Hepatocyte (in vitro differentiated cells): Measurements from ENCODE around the gene CHRNB1. TPM values are rescaled to one million over a fixed set of nuclear protein-coding genes. Genes with fewer than 3 reads are reported as not detected.

ENCODE experiments used
- DNase-seq: peaks from one replicate; pipeline ENCODE4 v3.0.0-alpha.2; 2016; ENCODE audit warnings: low spot score
- H2AFZ ChIP-seq: fragments of 200-600 bp; sonication (generic); 2 replicates; pipeline ENCODE4 v1.6.0; 2016; ENCODE audit warnings: antibody characterized with exemption, mild to moderate bottlenecking
- H3K27ac ChIP-seq: fragments of 200-600 bp; sonication (generic); 2 replicates; pipeline ENCODE4 v1.5.1; 2016; ENCODE audit warnings: mild to moderate bottlenecking
- H3K27me3 ChIP-seq: fragments of 200-600 bp; sonication (generic); 2 replicates; pipeline ENCODE4 v1.6.1; 2016
- H3K36me3 ChIP-seq: fragments of 200-600 bp; sonication (generic); replicated peaks from 2 replicates; pipeline ENCODE4 v1.5.1; 2016; ENCODE audit warnings: low read depth; ENCODE audit not compliant: insufficient read depth
- H3K4me1 ChIP-seq: fragments of 200-600 bp; sonication (generic); 2 replicates; pipeline ENCODE4 v1.5.1; 2016; ENCODE audit warnings: mild to moderate bottlenecking, moderate library complexity; ENCODE audit not compliant: insufficient read depth
- H3K4me2 ChIP-seq: fragments of 200-600 bp; sonication (generic); 2 replicates; pipeline ENCODE4 v1.6.0; 2016
- H3K4me3 ChIP-seq: fragments of 200-600 bp; sonication (generic); 2 replicates; pipeline ENCODE4 v1.5.1; 2016; ENCODE audit warnings: mild to moderate bottlenecking
- H3K79me2 ChIP-seq: fragments of 200-600 bp; sonication (generic); 2 replicates; pipeline ENCODE4 v1.6.0; 2017; ENCODE audit warnings: mild to moderate bottlenecking
- H3K9me2 ChIP-seq: fragments of 200-600 bp; sonication (generic); replicated peaks from 2 replicates; pipeline ENCODE4 v1.6.0; 2017; ENCODE audit warnings: mild to moderate bottlenecking; ENCODE audit not compliant: insufficient read depth
- H3K9me3 ChIP-seq: fragments of 200-600 bp; sonication (generic); 2 replicates; pipeline ENCODE4 v1.5.1; 2016; ENCODE audit warnings: low read depth, mild to moderate bottlenecking
- H4K20me1 ChIP-seq: fragments of 200-600 bp; sonication (generic); 2 replicates; pipeline ENCODE4 v1.6.0; 2016; ENCODE audit warnings: mild to moderate bottlenecking; ENCODE audit not compliant: insufficient read depth, poor library complexity, severe bottlenecking
- CTCF ChIP-seq: fragments of 200-600 bp; sonication (generic); IDR thresholded peaks from 2 replicates; pipeline ENCODE4 v1.5.1; 2016; ENCODE audit warnings: antibody characterized with exemption, mild to moderate bottlenecking; ENCODE audit not compliant: poor library complexity
- EZH2 ChIP-seq: fragments of 200-600 bp; sonication (generic); IDR thresholded peaks from 2 replicates; pipeline ENCODE4 v1.6.1; 2016; ENCODE audit warnings: antibody characterized with exemption, mild to moderate bottlenecking, borderline replicate concordance
- EZH2phosphoT487 ChIP-seq: fragments of 200-600 bp; sonication (generic); IDR thresholded peaks from one replicate; pipeline ENCODE4 v1.6.1; 2018; ENCODE audit warnings: antibody characterized with exemption, mild to moderate bottlenecking, low read depth, moderate library complexity; ENCODE audit not compliant: unreplicated experiment, severe bottlenecking
- WGBS: methylation state at CpG from one replicate; pipeline ENCODE4 v1.1.6; 2016; ENCODE audit warnings: low lambda C conversion rate; ENCODE audit errors: missing lambda C conversion rate; 5-methylcytosine and 5-hydroxymethylcytosine counted together
- polyA plus RNA-seq: library from polyadenylated mRNA; unstranded; fragments of >200 nt; fragmentation: Nextera tagmentation; extraction: Ambion mirVana; gene quantifications from 2 replicates; pipeline ENCODE4 v1.2.1, GENCODE V29; 2016
- total RNA-seq: library from RNA; depleted of rRNA; stranded (reverse); fragments of >200 nt; gene quantifications from 2 replicates; pipeline ENCODE4 v1.2.3, GENCODE V29; 2014

CHRNB1 gene
- total and polyA plus RNA-seq, 2 experiments from 2014 or later: 10.9 to 17.5 TPM

GRCh38 chr17:7466639-7467341 is 21.9 kb downstream of the CHRNB1 start:
- Histone ChIP-seq H2AFZ (no peak overlapping the region), H3K4me3 (no peak overlapping the region), H3K27me3 (no peaks in the 10 kb centered on the region), H3K4me1 (no peaks in the 10 kb centered on the region), H3K4me2 (no peak overlapping the region), H3K79me2 (peaks cover 57% of the 10 kb centered on the region), H4K20me1 (peaks cover 51% of the 10 kb centered on the region), H3K9me3 (no peaks in the 10 kb centered on the region), H3K36me3 (no peaks in the 10 kb centered on the region), H3K9me2 (no peaks in the 10 kb centered on the region), H3K27ac (no peak overlapping the region)
- 91% methylated on average over 13 of the region's 16 CpGs for WGBS
- no peak for DNase-seq
- TF ChIP-seq EZH2phosphoT487: no peak
- no peak for TF ChIP-seq CTCF
- TF ChIP-seq EZH2: no peak

- no peak for DNase-seq
- TF ChIP-seq CTCF (no peak), EZH2phosphoT487 (no peak), EZH2 (no peak)
- H3K36me3 ChIP-seq: no peaks in the 10 kb centered on the region
- WGBS: 94% methylated on average over 3 of the region's 3 CpGs
- no peaks in the 10 kb centered on the region for H3K9me2 ChIP-seq
- H4K20me1 ChIP-seq: peaks cover 51% of the 10 kb centered on the region
- H2AFZ ChIP-seq: no peak overlapping the region
- peaks cover 64% of the 10 kb centered on the region for H3K79me2 ChIP-seq
- H3K4me2 ChIP-seq: no peak overlapping the region
- no peaks in the 10 kb centered on the region for H3K9me3 ChIP-seq
- H3K4me1 ChIP-seq: no peaks in the 10 kb centered on the region
- no peak overlapping the region for H3K27ac ChIP-seq
- H3K4me3 ChIP-seq: no peak overlapping the region
- no peaks in the 10 kb centered on the region for H3K27me3 ChIP-seq
These were observed 22.6 kb downstream of the CHRNB1 start for GRCh38 chr17:7467498-7467897.

- H3K4me3 ChIP-seq: no peak overlapping the region
- no peak for DNase-seq
- H3K27me3 ChIP-seq: no peaks in the 10 kb centered on the region
- peaks cover 70% of the 10 kb centered on the region for H3K79me2 ChIP-seq
- no peak overlapping the region for H3K27ac ChIP-seq
- no peaks in the 10 kb centered on the region for H3K36me3 ChIP-seq
- WGBS: 97% methylated on average over 11 of the region's 11 CpGs
- no peak overlapping the region for H2AFZ ChIP-seq
- H3K9me2 ChIP-seq: no peaks in the 10 kb centered on the region
- TF ChIP-seq EZH2phosphoT487 (no peak), CTCF (no peak), EZH2 (no peak)
- H3K9me3 ChIP-seq: no peaks in the 10 kb centered on the region
- H3K4me2 ChIP-seq: no peak overlapping the region
- H3K4me1 ChIP-seq: no peaks in the 10 kb centered on the region
- peaks cover 52% of the 10 kb centered on the region for H4K20me1 ChIP-seq
These were observed 23.4 kb downstream of the CHRNB1 start for GRCh38 chr17:7468290-7468689.
